BJ (cell line): ENCODE results near the gene ABHD3. TPM values are rescaled to one million over a fixed set of nuclear protein-coding genes. Genes with fewer than 3 reads are reported as not detected.

ENCODE experiments used
- CTCF ChIA-PET: fragments of 350-600 bp; formaldehyde crosslinking; extraction: SDS; loops from one replicate; lab custom pipeline; 2021; ENCODE audit warnings: antibody characterized with exemption, inconsistent platforms; lab: Yijun Ruan, JAX
- POLR2A ChIA-PET: fragments of 300-600 bp; sonication (Branson Sonifier 250); formaldehyde crosslinking; extraction: SDS; loops from one replicate; lab custom pipeline; 2021; ENCODE audit warnings: antibody characterized with exemption; lab: Charles Lee
- DNase-seq: peaks from one replicate; pipeline ENCODE4 v3.0.0-alpha.2; 2011; ENCODE audit warnings: low read depth
- H3K27me3 ChIP-seq: 2 replicates; pipeline ENCODE4 v1.6.0; 2011; ENCODE audit warnings: low read length; ENCODE audit not compliant: control insufficient read depth, insufficient read depth
- H3K36me3 ChIP-seq: 2 replicates; pipeline ENCODE4 v1.5.1; 2011; ENCODE audit warnings: low read length; ENCODE audit not compliant: control insufficient read depth, insufficient read depth
- H3K4me3 ChIP-seq: 2 replicates; pipeline ENCODE4 v1.5.1; 2011; ENCODE audit warnings: low read depth, mild to moderate bottlenecking, control low read depth, low read length
- CTCF ChIP-seq: IDR thresholded peaks from 2 replicates; pipeline ENCODE4 v1.5.1; 2011; ENCODE audit warnings: low read depth, mild to moderate bottlenecking, control low read depth, inconsistent platforms, low read length, moderate library complexity; ENCODE audit not compliant: insufficient read depth
- polyA minus RNA-seq: library from RNA; depleted of rRNA, polyadenylated mRNA; stranded (reverse); fragments of >200 nt; gene quantifications from 2 replicates; pipeline ENCODE4 v1.2.3, GENCODE V29; 2011; rRNA and poly(A)+ RNA removed
- polyA plus RNA-seq: library from polyadenylated mRNA; depleted of rRNA; stranded (reverse); fragments of >200 nt; gene quantifications from 2 replicates; pipeline ENCODE4 v1.2.3, GENCODE V29; 2011; rRNA removed

ABHD3 gene
- polyA plus RNA-seq, result 2.8 and 3.3 TPM in 2 replicates
- 2.1 and 2.7 TPM in 2 replicates for polyA minus RNA-seq

GRCh38 chr18:21704603-21705364 is at the start of gene ABHD3:
TSS of gene ABHD3 (minus strand) at chr18:21704774. CDS start at chr18:21704665, 109 bp downstream.
- H3K27me3 ChIP-seq, result no peaks in the 10 kb centered on the region
- ChIA-PET CTCF (interaction anchor here (0.8 to 1.4 kb wide), 4 partner anchors 10 to 216 kb away, joined by 3 read pairs; partner anchors contain the start of gene ESCO1), POLR2A (no interaction called here)
- DNase-seq, result no peak
- H3K36me3 ChIP-seq, result no peaks in the 10 kb centered on the region
- peak; percentile 59 for TF ChIP-seq CTCF
- H3K4me3 ChIP-seq, result peak within 1 kb of the TSS; percentile 86

GRCh38 chr18:21747764-21748693 is 43.5 kb upstream of the ABHD3 start:
- TF ChIP-seq CTCF, result no peak
- no peaks in the 10 kb centered on the region for H3K27me3 ChIP-seq
- no peaks in the 10 kb centered on the region for H3K36me3 ChIP-seq
- POLR2A ChIA-PET, result no interaction called here
- H3K4me3 ChIP-seq, result no peak overlapping the region
- DNase-seq, result no peak
- CTCF ChIA-PET, result interaction anchor here (1.1 kb wide), 1 partner anchor 12 kb away, joined by 3 read pairs; no protein-coding TSS in a partner anchor

GRCh38 chr18:21747268-21747667 is 42.7 kb upstream of the ABHD3 start:
- no peaks in the 10 kb centered on the region for H3K27me3 ChIP-seq
- H3K4me3 ChIP-seq, result no peak overlapping the region
- H3K36me3 ChIP-seq, result no peaks in the 10 kb centered on the region
- POLR2A ChIA-PET, result no interaction called here
- TF ChIP-seq CTCF, result no peak
- DNase-seq, result no peak
- CTCF ChIA-PET, result interaction anchor here (1.1 kb wide), 1 partner anchor 13 kb away, joined by 3 read pairs; no protein-coding TSS in a partner anchor

GRCh38 chr18:21745231-21745630 is 40.7 kb upstream of the ABHD3 start:
- POLR2A ChIA-PET, result no interaction called here

More at GRCh38 chr18:21745231-21745630, 40.7 kb upstream of the ABHD3 start:
- TF ChIP-seq CTCF, result no peak
- Histone ChIP-seq H3K4me3 (no peak overlapping the region), H3K36me3 (no peaks in the 10 kb centered on the region), H3K27me3 (no peaks in the 10 kb centered on the region)
- no peak for DNase-seq
- CTCF ChIA-PET, result no interaction called here
